GM21576 (cell line): ENCODE measurements around the gene RIMS4.
"Not testable (repeated sequence)": the region's sequence is repeated elsewhere in the genome, so short reads cannot be mapped to it uniquely, and the experiment has no call there.

Experiments
- ATAC-seq: cut with Tn5 transposase; IDR thresholded peaks from one replicate; pipeline ENCODE4 v1.9.1; 2021; ENCODE audit warnings: mild to moderate bottlenecking, moderate library complexity; ENCODE audit not compliant: unreplicated experiment

The RIMS4 gene

GRCh38 chr20:44765701-44766347 lies 44.5 kb downstream of the RIMS4 start:
- no peak for ATAC-seq

GRCh38 chr20:44765091-44765490 lies 45.3 kb downstream of the RIMS4 start:
- ATAC-seq, result no peak

DNA sequence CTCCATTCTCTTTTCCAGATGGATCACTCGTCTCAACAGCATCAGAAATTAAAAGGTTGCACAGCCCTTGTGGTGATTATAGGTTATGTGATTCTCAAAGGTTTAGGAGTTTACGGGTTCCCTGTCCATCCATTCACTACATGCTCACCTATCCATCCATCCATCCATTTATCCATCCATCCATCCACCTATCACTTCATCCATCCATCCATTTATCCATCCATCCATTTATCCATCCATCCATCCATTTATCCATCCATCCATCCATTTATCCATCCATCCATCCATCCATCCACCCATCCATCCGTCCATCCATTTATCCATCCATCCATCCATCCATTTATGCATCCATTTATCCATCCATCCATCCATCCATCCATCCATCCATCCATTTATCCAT lies 46.5 kb downstream of the RIMS4 start:
- ATAC-seq, result not testable (repeated sequence)

DNA sequence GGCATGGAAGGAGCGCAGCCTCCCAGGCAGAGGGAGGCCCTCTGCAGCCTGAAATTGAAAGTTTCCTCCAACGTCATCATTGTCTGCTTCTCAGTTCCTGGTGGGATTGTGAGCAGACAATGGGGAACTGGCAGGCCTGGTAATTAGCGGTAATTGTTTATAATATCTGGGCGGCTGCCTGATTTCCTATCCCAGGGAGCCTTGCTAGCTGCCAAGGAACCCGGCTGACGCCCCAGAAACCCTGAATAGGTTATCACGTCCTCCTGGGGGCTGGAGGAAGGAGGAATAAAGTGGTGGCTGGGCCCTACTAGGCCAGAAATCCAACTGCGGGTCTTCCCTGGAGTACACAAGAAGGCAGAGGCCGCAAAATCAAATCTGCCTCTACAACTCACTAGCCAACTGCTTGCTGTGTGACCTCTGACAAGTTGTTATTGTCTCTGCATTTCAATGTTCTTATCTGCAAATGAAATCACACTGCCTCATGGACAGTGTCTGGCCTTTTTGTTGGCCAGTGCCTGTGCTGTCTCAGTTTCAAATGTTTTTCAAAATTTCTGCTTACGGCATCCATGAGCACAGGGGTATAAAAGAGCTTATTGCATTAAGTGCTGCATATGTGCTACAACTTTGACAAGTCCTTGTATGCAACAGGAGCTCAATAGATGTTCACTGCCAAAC lies 47.7 kb downstream of the RIMS4 start:
- ATAC-seq, result no peak

DNA sequence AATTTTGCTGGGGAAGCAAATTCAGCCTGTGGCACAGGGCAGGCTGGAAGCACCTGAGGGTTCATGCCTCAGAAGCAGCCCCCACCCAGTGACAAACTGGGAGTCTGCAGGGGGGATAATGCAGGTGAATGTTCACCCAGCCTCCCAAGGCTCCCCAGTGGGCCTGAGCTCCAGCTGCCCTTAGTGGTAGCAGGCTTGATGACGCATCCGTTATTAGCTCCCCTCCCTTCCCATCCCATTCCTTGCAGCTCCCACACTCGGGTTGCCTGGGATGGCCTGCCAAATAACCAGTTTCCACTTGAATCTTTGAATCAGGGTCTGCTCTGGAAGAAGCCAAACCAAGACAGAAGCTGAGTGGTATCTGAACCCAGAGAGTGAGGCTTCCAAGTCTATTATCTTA lies 48.9 kb downstream of the RIMS4 start:
- no peak for ATAC-seq

DNA sequence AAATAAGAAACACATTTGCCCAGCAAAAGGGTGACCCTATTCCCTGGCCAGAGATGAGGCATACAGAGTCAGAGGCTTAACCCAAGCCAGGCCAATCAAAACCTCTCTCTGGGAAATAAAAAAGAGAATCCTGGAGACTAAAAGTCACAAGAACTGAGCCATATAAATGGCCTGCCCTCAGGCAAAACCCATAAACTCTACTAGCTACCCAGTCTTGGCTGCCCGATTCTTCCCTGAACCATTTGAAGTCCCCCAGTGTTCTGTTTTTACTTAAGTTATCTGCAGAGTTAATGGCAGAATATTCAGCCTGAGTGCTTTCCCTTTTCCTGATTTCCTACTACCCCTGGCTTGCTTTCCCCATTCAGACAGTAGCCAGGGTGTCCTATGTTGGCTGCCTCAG lies 50.8 kb downstream of the RIMS4 start:
- no peak for ATAC-seq

GRCh38 chr20:44758247-44759101 lies 51.9 kb downstream of the RIMS4 start:
- ATAC-seq, result no peak

DNA sequence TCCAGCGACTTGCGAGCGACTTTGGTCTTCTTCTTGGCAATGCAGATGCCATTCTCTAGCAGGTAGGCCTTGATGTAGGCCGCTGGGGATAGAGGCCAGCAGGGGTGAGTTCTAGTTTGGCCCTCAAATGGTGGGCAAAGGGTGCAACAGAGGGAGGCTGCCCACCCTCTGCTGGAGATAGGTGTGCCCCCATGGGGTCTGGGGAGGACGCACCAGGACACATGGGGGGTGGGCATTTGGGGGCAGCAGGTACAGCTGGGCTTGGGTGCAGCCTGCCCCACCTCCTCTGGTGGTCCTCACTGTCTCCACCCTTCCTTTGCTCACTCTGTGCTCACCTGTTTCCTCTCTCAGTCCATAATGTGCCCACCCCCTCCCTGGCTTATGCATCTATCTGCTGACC lies 53.4 kb downstream of the RIMS4 start:
- no peak for ATAC-seq

- no peak for ATAC-seq
Observed at GRCh38 chr20:44756011-44756688, 54.2 kb downstream of the RIMS4 start.

GRCh38 chr20:44754554-44754953 lies 55.8 kb downstream of the RIMS4 start:
- no peak for ATAC-seq

DNA sequence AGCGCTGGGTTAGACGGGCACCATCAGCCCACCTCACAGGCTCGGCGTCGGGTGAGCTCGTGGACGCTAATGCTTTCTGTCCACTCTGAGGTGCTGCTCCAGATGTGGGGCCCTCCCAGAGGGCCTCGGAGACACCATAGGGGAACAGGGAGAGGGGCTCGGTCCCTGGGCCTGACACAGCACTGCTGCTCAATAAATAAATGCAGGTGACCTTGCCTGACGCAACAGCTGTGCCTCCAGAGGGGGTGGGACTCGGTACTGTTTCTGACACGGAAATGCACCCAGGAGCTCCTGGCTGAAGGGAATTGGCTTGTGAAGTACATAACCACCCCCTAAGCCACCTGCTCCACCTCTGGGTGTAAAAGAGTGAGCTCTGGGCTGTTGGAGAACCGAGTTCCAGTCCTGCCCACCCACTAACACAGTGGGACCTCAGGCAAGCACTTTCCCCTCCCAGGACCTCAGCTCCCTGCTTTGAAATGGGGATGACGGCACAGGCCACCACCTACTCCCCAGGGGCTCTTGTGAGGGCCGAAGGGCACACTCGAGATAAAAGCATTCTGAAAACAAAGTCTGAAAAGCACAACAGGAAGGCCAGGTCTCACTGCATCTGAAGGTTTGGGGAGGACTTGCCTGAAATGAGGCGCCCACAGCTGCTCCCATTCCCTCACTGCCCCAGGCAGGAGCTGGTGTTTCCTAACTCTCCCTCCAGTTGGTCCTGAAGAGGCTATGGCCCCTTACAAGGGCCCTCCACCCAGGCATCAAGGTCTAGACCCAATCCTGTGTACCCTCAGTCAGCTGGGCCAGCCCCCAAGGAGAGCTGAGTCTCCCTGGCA lies 58.0 kb downstream of the RIMS4 start:
- no peak for ATAC-seq

DNA sequence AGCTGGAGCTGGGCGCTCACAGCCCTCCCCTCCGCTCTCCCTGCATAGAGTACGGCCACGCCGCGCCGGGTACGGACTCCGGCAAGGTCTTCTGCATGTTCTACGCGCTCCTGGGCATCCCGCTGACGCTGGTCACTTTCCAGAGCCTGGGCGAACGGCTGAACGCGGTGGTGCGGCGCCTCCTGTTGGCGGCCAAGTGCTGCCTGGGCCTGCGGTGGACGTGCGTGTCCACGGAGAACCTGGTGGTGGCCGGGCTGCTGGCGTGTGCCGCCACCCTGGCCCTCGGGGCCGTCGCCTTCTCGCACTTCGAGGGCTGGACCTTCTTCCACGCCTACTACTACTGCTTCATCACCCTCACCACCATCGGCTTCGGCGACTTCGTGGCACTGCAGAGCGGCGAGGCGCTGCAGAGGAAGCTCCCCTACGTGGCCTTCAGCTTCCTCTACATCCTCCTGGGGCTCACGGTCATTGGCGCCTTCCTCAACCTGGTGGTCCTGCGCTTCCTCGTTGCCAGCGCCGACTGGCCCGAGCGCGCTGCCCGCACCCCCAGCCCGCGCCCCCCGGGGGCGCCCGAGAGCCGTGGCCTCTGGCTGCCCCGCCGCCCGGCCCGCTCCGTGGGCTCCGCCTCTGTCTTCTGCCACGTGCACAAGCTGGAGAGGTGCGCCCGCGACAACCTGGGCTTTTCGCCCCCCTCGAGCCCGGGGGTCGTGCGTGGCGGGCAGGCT lies 60.1 kb downstream of the RIMS4 start:
- ATAC-seq, result no peak

- ATAC-seq, result no peak
Observed at GRCh38 chr20:44748005-44748370, 62.4 kb downstream of the RIMS4 start.

DNA sequence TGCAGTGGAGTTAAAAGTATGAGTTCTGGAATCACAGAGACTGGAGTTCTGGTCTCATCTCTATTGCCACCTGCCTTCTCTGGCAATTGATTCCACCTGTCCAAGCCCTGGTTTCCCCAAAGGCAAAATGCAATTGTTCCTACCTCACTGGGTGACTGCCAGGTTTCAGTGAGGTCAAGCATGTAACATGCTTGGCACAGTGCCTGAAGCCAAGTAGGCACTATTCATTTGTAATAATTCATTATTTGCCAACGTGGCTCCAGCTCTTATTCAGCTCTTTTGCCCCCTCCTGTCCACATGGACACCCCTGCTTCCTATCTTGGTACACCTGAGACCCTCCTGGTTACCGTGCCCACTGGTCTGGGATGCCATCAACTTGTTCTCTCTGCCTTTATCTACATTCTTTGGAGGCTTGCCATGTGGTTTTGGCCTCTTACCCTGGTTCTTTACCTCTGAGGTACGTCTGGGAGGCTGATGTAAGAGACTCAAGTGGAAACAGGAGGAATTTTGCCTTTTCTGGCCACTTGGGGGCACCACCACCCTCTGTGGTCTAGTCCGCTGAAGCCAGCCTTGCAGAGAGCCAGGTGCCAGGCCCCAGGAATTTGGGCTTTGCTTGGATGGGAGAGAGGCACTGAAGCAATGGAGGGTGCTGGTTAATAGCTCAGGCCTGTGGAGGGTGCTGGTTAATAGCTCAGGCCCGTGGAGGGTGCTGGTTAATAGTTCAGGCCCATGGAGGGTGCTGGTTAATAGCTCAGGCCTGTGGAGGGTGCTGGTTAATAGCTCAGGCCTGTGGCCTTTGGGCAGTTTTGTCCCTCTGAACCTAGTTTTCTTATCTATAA lies 63.0 kb downstream of the RIMS4 start:
- no peak for ATAC-seq

GRCh38 chr20:44746367-44747165 lies 63.8 kb downstream of the RIMS4 start:
- ATAC-seq, result no peak

DNA sequence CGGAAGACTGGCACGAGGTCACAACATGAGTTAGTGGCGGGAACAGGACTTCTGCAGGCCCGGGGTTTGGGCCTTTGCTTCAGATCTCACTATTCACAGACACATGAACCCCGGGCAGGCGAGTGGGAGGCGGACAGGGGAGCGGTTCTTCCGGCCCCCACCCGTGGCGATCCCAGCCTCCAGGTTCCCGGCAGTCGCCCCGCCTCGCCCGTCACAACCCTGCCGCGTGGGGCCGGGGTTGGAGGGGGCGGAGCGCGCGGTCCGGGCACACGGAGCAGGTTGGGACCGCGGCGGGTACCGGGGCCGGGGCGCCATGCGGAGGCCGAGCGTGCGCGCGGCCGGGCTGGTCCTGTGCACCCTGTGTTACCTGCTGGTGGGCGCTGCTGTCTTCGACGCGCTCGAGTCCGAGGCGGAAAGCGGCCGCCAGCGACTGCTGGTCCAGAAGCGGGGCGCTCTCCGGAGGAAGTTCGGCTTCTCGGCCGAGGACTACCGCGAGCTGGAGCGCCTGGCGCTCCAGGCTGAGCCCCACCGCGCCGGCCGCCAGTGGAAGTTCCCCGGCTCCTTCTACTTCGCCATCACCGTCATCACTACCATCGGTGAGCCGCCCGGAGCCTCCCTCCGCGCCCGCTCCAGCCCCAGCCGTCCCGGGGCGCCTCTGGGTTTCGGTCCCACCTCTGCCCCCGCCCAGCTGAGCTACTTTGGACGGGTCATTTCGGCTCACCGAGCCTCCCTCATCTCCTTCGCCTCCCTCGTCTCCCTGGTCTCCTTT lies 64.6 kb downstream of the RIMS4 start, which contains the start of gene KCNK15:
Gene KCNK15 (plus strand): TSS at position 268 of the 769 bp plus-strand sequence. CDS start 46 bp downstream, at position 314.
- no peak for ATAC-seq

DNA sequence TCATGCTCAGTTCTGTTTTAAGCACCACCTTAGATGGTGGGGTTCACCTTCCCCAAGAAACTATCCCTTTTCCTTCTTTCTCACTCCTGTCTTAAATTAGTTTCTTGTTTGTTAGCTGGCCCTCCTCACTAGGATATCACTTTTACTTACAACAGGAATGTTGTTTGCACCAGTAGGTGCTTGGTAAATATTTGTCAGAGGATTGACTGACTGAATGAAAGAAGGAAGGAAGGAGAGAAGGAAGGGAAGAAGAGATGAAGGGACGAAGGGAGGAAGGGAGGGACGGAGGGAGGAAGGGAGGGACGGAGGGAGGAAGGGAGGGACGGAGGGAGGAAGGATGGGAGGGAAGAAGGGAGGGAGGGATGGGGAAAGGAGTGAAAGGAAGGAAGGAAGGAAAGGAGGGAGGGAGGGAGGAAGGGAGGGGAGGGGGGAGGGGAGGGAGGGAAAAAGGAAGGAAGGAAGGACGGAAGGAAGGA lies 65.2 kb downstream of the RIMS4 start:
- no peak for ATAC-seq
